ENCODE measurements around the gene GALK2. TPM values are rescaled to one million over a fixed set of nuclear protein-coding genes. Genes with fewer than 3 reads are reported as not detected.
A peak's percentile ranks its signal among the peaks of the same experiment; 100 is the strongest.

The GALK2 gene
- 10 to 100 TPM; 26.2 to 69.5 (median 64.1) TPM for total RNA-seq

- Histone ChIP-seq H3K9me3 (no peaks in the 10 kb centered on the region), H3K36me3 (no peaks in the 10 kb centered on the region), H3K4me1 (no peaks in the 10 kb centered on the region), H3K27me3 (no peaks in the 10 kb centered on the region), H3K4me3 (peak within 1 kb of the TSS; percentile 60 to 75 (median 73)), H3K27ac (peak within 1 kb of the TSS; percentile 90 to 93)
- TF ChIP-seq POLR2A (IDR thresholded peaks at IDR 0.05) (no peak), CTCF (IDR thresholded peaks at IDR 0.05) (no peak), POLR2AphosphoS5 (IDR thresholded peaks at IDR 0.05) (peak in 2 of 3 donors; percentile 50 to 78)
- DNase-seq (ENCODE audit: low spot score in 2 of 2): peak; percentile 80
- intact Hi-C loops (cut with DNase I; ENCODE audit: low total_unique reads): no loop called here
Measured at GRCh38 chr15:49169880-49170597, at the start of gene GALK2. GALK2 (plus strand) TSS chr15:49170247; CDS start chr15:49170323, 76 bp downstream.

- intact Hi-C loops (cut with DNase I; ENCODE audit: low total_unique reads): no loop called here
- Histone ChIP-seq H3K27ac (no peak overlapping the region), H3K9me3 (no peaks in the 10 kb centered on the region), H3K4me3 (no peak overlapping the region), H3K27me3 (no peaks in the 10 kb centered on the region), H3K4me1 (no peaks in the 10 kb centered on the region), H3K36me3 (peaks cover 7% of the 10 kb centered on the region)
- no peak for DNase-seq (ENCODE audit: low spot score in 2 of 2)
- TF ChIP-seq POLR2A (IDR thresholded peaks at IDR 0.05) (no peak), POLR2AphosphoS5 (IDR thresholded peaks at IDR 0.05) (no peak), CTCF (IDR thresholded peaks at IDR 0.05) (no peak)
Measured at GRCh38 chr15:49120832-49121231, 49.2 kb upstream of the GALK2 start.

- Histone ChIP-seq H3K36me3 (peaks cover 7% of the 10 kb centered on the region), H3K4me1 (no peaks in the 10 kb centered on the region), H3K9me3 (no peaks in the 10 kb centered on the region), H3K27me3 (no peaks in the 10 kb centered on the region), H3K4me3 (no peak overlapping the region), H3K27ac (no peak overlapping the region)
- DNase-seq (ENCODE audit: low spot score in 2 of 2): no peak
- intact Hi-C loops (cut with DNase I; ENCODE audit: low total_unique reads): no loop called here
- no peak for TF ChIP-seq CTCF (IDR thresholded peaks at IDR 0.05)
- no peak for TF ChIP-seq POLR2AphosphoS5 (IDR thresholded peaks at IDR 0.05)
- no peak for TF ChIP-seq POLR2A (IDR thresholded peaks at IDR 0.05)
Measured at GRCh38 chr15:49121901-49122300, 48.1 kb upstream of the GALK2 start.

GRCh38 chr15:49122541-49123062, 47.4 kb upstream of the GALK2 start:
- H3K4me1 ChIP-seq: no peaks in the 10 kb centered on the region
- H3K27me3 ChIP-seq: no peaks in the 10 kb centered on the region
- H3K4me3 ChIP-seq: no peak overlapping the region
- no peaks in the 10 kb centered on the region for H3K9me3 ChIP-seq
- intact Hi-C loops (cut with DNase I; ENCODE audit: low total_unique reads): no loop called here
- peaks cover 7% of the 10 kb centered on the region for H3K36me3 ChIP-seq
- DNase-seq (ENCODE audit: low spot score in 2 of 2): no peak
- no peak for TF ChIP-seq POLR2AphosphoS5 (IDR thresholded peaks at IDR 0.05)
- TF ChIP-seq CTCF (IDR thresholded peaks at IDR 0.05): no peak
- TF ChIP-seq POLR2A (IDR thresholded peaks at IDR 0.05): no peak
- H3K27ac ChIP-seq: no peak overlapping the region

GRCh38 chr15:49124371-49124770, 45.7 kb upstream of the GALK2 start:
- no peaks in the 10 kb centered on the region for H3K27me3 ChIP-seq
- H3K4me1 ChIP-seq: no peaks in the 10 kb centered on the region
- H3K27ac ChIP-seq: no peak overlapping the region
- intact Hi-C loops (cut with DNase I; ENCODE audit: low total_unique reads): no loop called here
- no peaks in the 10 kb centered on the region for H3K9me3 ChIP-seq
- TF ChIP-seq CTCF (IDR thresholded peaks at IDR 0.05): no peak
- TF ChIP-seq POLR2AphosphoS5 (IDR thresholded peaks at IDR 0.05): no peak
- TF ChIP-seq POLR2A (IDR thresholded peaks at IDR 0.05): no peak
- no peak for DNase-seq (ENCODE audit: low spot score in 2 of 2)
- no peak overlapping the region for H3K4me3 ChIP-seq
- H3K36me3 ChIP-seq: peaks cover 11% of the 10 kb centered on the region

Data from breast epithelium (tissue), 4 donors.